HG03064 (cell line): Measurements from ENCODE around the gene CNST.
"Not testable (repeated sequence)": the region's sequence is repeated elsewhere in the genome, so short reads cannot be mapped to it uniquely, and the experiment has no call there.

Experiments
- ATAC-seq: cut with Tn5 transposase; IDR thresholded peaks from one replicate; pipeline ENCODE4 v1.9.1; 2021; ENCODE audit warnings: low read depth; ENCODE audit not compliant: unreplicated experiment

Gene CNST

DNA sequence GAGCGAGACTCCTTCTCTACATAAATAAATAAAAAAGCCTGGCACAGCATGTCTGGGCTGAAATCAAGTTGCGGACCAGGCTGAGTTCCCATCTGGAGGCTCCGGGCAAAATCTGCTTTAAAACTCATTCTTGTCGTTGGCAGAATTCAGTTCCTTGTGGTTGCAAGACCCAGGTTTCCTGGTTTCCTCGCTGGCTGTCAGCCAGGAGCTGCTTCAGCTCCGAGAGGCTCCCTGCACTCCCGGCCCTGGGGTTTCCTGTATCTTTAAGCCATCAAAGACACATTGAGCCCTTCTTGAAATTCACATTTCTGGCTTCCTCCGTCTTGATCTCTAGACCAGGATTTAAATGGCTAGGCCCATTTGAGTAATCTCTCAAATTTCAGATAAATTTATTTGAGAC, 137.3 kb downstream of the CNST start:
- ATAC-seq: no peak

DNA sequence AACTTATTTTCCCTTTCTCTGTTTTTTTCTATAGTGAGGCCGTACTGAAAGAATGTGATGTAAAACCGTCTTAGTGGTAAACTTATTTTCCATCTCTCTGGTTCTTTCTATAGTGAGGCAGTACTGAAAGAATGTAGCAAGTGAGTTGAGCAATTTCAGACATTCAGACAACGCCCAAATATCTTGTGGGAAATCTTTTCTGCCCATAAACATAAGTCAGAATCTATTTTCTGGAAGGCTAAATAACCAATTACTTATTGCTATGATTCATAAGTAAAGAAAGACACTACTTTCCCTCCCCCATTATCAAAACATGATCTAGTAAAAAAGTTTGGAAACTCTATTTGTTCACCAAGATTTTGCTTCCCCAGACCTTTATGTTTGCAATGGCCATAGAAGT, 139.1 kb downstream of the CNST start:
- no peak for ATAC-seq

DNA sequence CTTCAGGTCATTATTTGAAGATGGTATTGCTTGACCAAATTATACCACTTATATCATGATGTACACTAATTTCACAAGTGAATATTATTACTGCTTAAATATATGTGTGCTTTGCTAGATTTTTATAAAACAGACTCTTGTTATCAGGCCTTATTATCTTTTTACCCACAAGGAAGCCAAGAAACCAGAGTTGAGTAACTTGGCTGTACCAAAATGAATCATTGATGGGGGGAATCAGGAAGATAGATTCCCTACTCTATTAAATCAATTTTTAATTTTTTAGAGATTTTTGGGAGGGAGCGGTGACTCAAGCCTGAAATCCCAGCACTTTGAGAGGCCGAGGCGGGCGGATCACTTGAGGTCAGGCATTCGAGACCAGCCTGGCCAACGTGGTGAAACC, 141.9 kb downstream of the CNST start:
- no peak for ATAC-seq

DNA sequence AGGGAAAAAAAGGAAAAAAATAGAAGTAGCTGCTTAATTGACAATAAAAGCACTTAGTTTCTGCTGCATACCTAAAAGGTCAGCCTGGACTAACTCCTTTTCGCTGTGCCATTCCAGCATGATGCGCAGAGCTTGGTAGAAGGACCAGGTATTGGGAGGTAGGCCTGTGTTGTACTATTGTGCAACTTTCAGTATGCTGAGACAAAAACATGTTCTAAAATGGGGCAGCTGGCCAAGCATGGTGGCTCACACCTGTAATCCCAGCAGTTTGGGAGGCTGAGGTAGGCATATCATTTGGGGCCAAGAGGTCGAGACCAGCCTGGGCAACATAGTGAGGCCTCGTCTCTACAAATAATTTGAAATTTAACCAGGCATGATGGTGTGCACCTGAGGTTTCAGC, 142.9 kb downstream of the CNST start:
- no peak for ATAC-seq

DNA sequence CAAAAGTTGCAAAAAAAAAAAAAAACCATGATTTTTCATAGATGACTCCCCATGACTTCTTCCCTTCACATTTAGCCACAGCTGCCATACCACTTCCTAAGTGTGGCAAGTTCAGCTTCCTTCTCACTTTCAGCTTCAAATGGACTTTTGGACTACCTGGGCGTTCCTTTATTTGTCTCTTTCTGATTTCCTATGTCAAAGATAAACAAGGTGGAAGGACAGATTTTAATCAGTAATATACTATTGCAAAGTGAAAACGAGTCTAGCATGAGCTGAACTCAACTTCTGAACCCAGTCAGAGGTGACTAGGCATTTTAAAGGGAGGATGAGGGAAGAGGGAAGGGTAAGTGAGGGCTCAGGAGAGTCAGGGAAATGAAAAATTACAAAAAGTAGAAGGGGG, 143.6 kb downstream of the CNST start:
- ATAC-seq: no peak

DNA sequence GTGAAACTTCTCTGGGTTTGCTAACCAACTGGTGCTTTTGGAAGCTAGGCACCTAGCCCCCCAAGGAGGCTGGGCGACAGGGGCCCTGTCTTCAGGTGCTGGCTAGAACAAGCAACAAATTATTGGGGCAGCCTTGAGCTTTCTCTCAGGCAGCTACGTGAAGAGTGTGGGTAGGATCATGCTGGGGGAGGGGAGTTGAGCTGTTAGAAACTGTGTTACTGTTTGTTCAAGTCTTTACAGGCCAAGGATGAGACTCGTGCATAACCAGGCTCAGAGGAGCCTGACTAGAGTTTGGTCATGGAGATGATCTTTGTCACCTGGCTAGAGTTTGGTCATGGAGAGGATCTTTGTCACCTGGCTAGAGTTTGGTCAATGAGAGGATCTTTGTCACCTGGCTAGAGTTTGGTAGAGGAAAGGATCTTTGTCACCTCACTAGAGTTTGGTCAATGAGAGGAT, 145.3 kb downstream of the CNST start:
- ATAC-seq: no peak

DNA sequence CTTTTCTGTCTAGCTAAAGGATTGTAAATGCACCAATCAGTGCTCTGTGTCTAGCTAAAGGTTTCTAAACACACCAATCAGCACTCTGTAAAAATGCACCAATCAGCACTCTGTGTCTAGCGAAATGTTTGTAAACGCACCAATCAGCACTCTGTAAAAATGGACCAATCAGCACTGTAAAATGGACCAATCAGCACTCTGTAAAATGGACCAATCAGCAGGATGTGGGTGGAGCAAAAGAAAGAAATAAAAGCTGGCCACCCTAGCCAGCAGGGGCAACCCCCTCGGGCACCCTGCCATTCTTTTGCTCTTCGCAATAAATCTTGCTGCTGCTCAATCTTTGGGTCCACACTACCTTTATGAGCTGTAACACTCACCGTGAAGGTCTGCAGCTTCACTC, 146.2 kb downstream of the CNST start:
- not testable (repeated sequence) for ATAC-seq
